OCI-LY1 (cell line): ENCODE measurements around the gene ZNF407.

Experiments used
- H2AFZ ChIP-seq: fragments of 200-600 bp; sonication (generic), shearing (Covaris generic); 2 replicates; pipeline ENCODE4 v1.6.0; 2014; ENCODE audit warnings: antibody characterized with exemption, mild to moderate bottlenecking, low read length
- H3F3A ChIP-seq: fragments of 200-600 bp; sonication (generic), shearing (Covaris generic); 2 replicates; pipeline ENCODE4 v1.6.0; 2014; ENCODE audit warnings: mild to moderate bottlenecking, antibody characterized with exemption, low read length, moderate library complexity; ENCODE audit not compliant: insufficient read depth
- H3K27ac ChIP-seq: fragments of 200-600 bp; sonication (generic); 2 replicates; pipeline ENCODE4 v1.5.1; 2014; ENCODE audit warnings: low read length, mixed run types, mild to moderate bottlenecking, low read depth; ENCODE audit not compliant: poor library complexity, severe bottlenecking
- H3K27me3 ChIP-seq: fragments of 200-600 bp; sonication (generic); 2 replicates; pipeline ENCODE4 v1.6.0; 2014; ENCODE audit warnings: antibody characterized with exemption, mild to moderate bottlenecking, low read length, moderate library complexity; ENCODE audit not compliant: insufficient read depth
- H3K36me3 ChIP-seq: fragments of 200-600 bp; sonication (generic); 2 replicates; pipeline ENCODE4 v1.6.1; 2014; ENCODE audit warnings: mild to moderate bottlenecking, antibody characterized with exemption, low read length, moderate library complexity, mixed read lengths; ENCODE audit not compliant: insufficient read depth
- H3K4me1 ChIP-seq: fragments of 200-600 bp; sonication (generic); 2 replicates; pipeline ENCODE4 v1.5.1; 2014; ENCODE audit warnings: mild to moderate bottlenecking, low read length, moderate library complexity; ENCODE audit not compliant: insufficient read depth, severe bottlenecking
- H3K4me2 ChIP-seq: fragments of 200-600 bp; sonication (generic), shearing (Covaris generic); 2 replicates; pipeline ENCODE4 v1.6.1; 2014; ENCODE audit warnings: low read length
- H3K4me3 ChIP-seq: fragments of 200-600 bp; sonication (generic); 2 replicates; pipeline ENCODE4 v1.5.1; 2014; ENCODE audit warnings: low read length, low read depth, mild to moderate bottlenecking, mixed read lengths; ENCODE audit not compliant: poor library complexity, severe bottlenecking
- H3K79me2 ChIP-seq: fragments of 200-600 bp; shearing (Covaris generic); 2 replicates; pipeline ENCODE4 v1.6.1; 2016; ENCODE audit warnings: mixed run types, low read length, mixed read lengths; ENCODE audit not compliant: insufficient read depth
- H3K9ac ChIP-seq: fragments of 200-600 bp; sonication (generic), shearing (Covaris generic); 2 replicates; pipeline ENCODE4 v1.6.1; 2014; ENCODE audit warnings: mild to moderate bottlenecking, low read length, mixed read lengths
- H3K9me2 ChIP-seq: fragments of 200-600 bp; sonication (generic), shearing (Covaris generic); 2 replicates; pipeline ENCODE4 v1.6.1; 2014; ENCODE audit warnings: low read depth, mild to moderate bottlenecking, low read length, mixed read lengths
- H3K9me3 ChIP-seq: fragments of 200-600 bp; shearing (Covaris generic); 2 replicates; pipeline ENCODE4 v1.6.1; 2014; ENCODE audit warnings: low read length, mixed read lengths
- H4K20me1 ChIP-seq: fragments of 200-600 bp; sonication (generic), shearing (Covaris generic); 2 replicates; pipeline ENCODE4 v1.6.0; 2016; ENCODE audit warnings: mild to moderate bottlenecking, low read length; ENCODE audit not compliant: insufficient read depth
- EZH2 ChIP-seq: fragments of 200-600 bp; sonication (generic), shearing (Covaris generic); IDR thresholded peaks from 2 replicates; pipeline ENCODE4 v1.8.0; 2017; ENCODE audit warnings: borderline replicate concordance, mixed run types, mild to moderate bottlenecking, antibody characterized with exemption, low read length, moderate library complexity, mixed read lengths
- TF ChIP-seq, protein P1 (sequence below): fragments of 200-600 bp; sonication (generic), shearing (Covaris generic); IDR thresholded peaks from 2 replicates; pipeline ENCODE4 v1.5.1; 2017; ENCODE audit warnings: mild to moderate bottlenecking, antibody characterized with exemption, low read length, moderate library complexity, mixed read lengths

The ZNF407 gene

DNA sequence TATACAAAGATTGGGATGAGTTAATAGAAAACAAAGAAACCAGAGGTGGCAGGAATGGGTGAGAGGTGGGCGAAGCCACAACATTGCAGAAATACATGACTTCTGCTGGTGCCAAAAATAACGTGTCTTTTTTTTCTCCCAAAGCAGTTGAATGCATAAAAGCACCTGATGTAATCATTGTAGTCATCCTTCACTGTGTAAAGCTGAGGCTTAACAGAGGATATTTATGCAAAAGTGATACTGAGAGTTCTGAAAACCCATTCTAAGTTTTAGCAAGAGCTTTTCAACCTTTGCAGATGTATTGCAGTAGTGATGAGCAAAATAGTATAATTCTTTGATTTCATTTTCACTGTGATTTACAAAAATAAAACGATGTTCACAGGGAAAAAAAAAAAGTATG, 438.3 kb downstream of the ZNF407 start:
- no peaks in the 10 kb centered on the region for H3K27me3 ChIP-seq
- H4K20me1 ChIP-seq = no peaks in the 10 kb centered on the region
- H3K9ac ChIP-seq = no peak overlapping the region
- no peak overlapping the region for H3K4me3 ChIP-seq
- H3K79me2 ChIP-seq = no peaks in the 10 kb centered on the region
- no peak overlapping the region for H2AFZ ChIP-seq
- H3K36me3 ChIP-seq = no peaks in the 10 kb centered on the region
- H3K27ac ChIP-seq = no peak overlapping the region
- no peak overlapping the region for H3K4me2 ChIP-seq
- no peaks in the 10 kb centered on the region for H3K9me3 ChIP-seq
- no peak for TF ChIP-seq EZH2
- TF ChIP-seq, protein P1, sequence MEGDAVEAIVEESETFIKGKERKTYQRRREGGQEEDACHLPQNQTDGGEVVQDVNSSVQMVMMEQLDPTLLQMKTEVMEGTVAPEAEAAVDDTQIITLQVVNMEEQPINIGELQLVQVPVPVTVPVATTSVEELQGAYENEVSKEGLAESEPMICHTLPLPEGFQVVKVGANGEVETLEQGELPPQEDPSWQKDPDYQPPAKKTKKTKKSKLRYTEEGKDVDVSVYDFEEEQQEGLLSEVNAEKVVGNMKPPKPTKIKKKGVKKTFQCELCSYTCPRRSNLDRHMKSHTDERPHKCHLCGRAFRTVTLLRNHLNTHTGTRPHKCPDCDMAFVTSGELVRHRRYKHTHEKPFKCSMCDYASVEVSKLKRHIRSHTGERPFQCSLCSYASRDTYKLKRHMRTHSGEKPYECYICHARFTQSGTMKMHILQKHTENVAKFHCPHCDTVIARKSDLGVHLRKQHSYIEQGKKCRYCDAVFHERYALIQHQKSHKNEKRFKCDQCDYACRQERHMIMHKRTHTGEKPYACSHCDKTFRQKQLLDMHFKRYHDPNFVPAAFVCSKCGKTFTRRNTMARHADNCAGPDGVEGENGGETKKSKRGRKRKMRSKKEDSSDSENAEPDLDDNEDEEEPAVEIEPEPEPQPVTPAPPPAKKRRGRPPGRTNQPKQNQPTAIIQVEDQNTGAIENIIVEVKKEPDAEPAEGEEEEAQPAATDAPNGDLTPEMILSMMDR = no peak
- H3K4me1 ChIP-seq = no peaks in the 10 kb centered on the region
- no peaks in the 10 kb centered on the region for H3F3A ChIP-seq
- no peaks in the 10 kb centered on the region for H3K9me2 ChIP-seq

DNA sequence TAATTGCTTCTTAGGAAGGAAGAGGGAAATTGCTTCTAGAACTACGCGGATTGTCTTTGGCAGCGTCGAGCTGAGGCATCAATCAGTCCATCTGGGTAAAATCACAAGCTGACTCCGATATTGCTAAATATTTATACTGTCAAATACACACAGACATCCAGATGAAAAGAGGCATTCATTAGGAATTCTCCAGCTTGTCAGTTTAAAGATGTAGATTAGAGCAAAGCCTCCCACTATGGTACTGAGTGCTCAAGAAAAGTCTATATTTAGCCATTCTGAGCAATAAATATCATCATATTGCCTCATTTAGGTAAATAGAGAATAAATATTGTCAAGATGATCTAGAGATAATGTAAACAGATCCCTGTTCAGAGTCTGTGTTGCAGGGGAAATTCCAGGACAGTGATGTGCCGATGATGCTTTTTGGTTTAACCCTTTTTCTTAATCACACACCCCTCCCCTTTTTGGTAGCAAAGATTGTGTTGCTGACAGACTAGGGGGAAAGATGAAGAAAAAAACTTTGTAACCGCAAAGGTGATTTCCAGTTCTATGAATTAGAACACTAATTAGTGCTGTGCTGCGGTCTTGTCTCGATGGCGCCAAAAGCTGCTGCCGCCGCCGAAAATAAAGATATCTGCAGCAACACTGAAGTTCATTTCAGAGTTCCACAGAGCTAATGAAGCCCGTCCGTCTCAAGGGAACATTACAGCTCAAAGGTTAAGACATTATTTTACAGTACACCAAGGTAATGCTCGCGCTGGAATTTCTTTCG, 439.4 kb downstream of the ZNF407 start:
- Histone ChIP-seq H3K9me2 (no peaks in the 10 kb centered on the region), H3K4me3 (no peak overlapping the region), H3K4me2 (no peak overlapping the region), H3K27ac (no peak overlapping the region), H3K9me3 (no peaks in the 10 kb centered on the region), H3K36me3 (no peaks in the 10 kb centered on the region), H3F3A (no peaks in the 10 kb centered on the region), H2AFZ (no peak overlapping the region), H4K20me1 (no peaks in the 10 kb centered on the region), H3K79me2 (no peaks in the 10 kb centered on the region), H3K27me3 (no peaks in the 10 kb centered on the region), H3K9ac (no peak overlapping the region), H3K4me1 (no peaks in the 10 kb centered on the region)
- TF ChIP-seq EZH2 = no peak
- TF ChIP-seq, protein P1 = no peak

DNA sequence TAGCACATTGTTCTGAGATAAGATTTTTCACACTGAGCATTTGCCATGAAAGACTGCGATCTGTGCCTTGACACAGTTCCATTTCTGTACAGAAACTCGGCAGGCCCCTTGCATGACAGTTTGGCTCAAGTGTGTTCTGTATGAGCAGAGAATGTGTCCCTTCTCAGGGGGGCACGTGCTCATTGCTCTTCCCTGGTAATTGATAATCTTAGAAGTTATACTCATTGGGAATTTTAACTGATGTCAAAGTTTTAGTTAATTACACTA, 440.0 kb downstream of the ZNF407 start:
- no peaks in the 10 kb centered on the region for H3K9me3 ChIP-seq
- H3K4me1 ChIP-seq = no peaks in the 10 kb centered on the region
- no peaks in the 10 kb centered on the region for H3K9me2 ChIP-seq
- no peak overlapping the region for H2AFZ ChIP-seq
- no peaks in the 10 kb centered on the region for H4K20me1 ChIP-seq
- no peaks in the 10 kb centered on the region for H3K36me3 ChIP-seq
- H3K27ac ChIP-seq = no peak overlapping the region
- no peak overlapping the region for H3K4me2 ChIP-seq
- no peak overlapping the region for H3K9ac ChIP-seq
- H3K27me3 ChIP-seq = no peaks in the 10 kb centered on the region
- H3K4me3 ChIP-seq = no peak overlapping the region
- H3K79me2 ChIP-seq = no peaks in the 10 kb centered on the region
- no peaks in the 10 kb centered on the region for H3F3A ChIP-seq
- TF ChIP-seq, protein P1 = no peak
- TF ChIP-seq EZH2 = no peak
